Calu3 (cell line): ENCODE data around the gene CLDN10. TPM values are rescaled to one million over a fixed set of nuclear protein-coding genes. Genes with fewer than 3 reads are reported as not detected.

Experiments used
- BruUV-seq: library from RNA; stranded (reverse); fragments of 400-500 nt; replicated peaks from 2 replicates; lab custom pipeline; 2021; lab: Mats Ljungman, UMichigan
- CTCF ChIA-PET: fragments of 300-600 bp; sonication (Branson Sonifier 250); formaldehyde crosslinking; loops from one replicate; lab custom pipeline; 2022; ENCODE audit warnings: antibody characterized with exemption; lab: Charles Lee
- DNase-seq: peaks from one replicate; pipeline ENCODE4 v3.0.0; 2022
- H3K27ac Mint-ChIP-seq: one replicate; pipeline ENCODE4 v1.8.0; 2022; ENCODE audit warnings: mixed read lengths; ENCODE audit not compliant: unreplicated experiment
- H3K27me3 Mint-ChIP-seq: one replicate; pipeline ENCODE4 v1.8.0; 2022; ENCODE audit warnings: mixed read lengths; ENCODE audit not compliant: unreplicated experiment
- H3K36me3 Mint-ChIP-seq: one replicate; pipeline ENCODE4 v1.8.0; 2022; ENCODE audit warnings: mild to moderate bottlenecking, moderate library complexity, mixed read lengths; ENCODE audit not compliant: insufficient read depth, unreplicated experiment
- H3K4me1 Mint-ChIP-seq: one replicate; pipeline ENCODE4 v1.8.0; 2022; ENCODE audit warnings: mild to moderate bottlenecking, low read depth, mixed read lengths; ENCODE audit not compliant: unreplicated experiment
- H3K4me3 Mint-ChIP-seq: one replicate; pipeline ENCODE4 v1.8.0; 2022; ENCODE audit warnings: mild to moderate bottlenecking, low read depth, moderate library complexity, mixed read lengths; ENCODE audit not compliant: unreplicated experiment
- H3K9me3 Mint-ChIP-seq: one replicate; pipeline ENCODE4 v1.8.0; 2022; ENCODE audit warnings: low read depth, mixed read lengths; ENCODE audit not compliant: unreplicated experiment
- CTCF ChIP-seq: fragments of 200-600 bp; IDR thresholded peaks from one replicate; pipeline ENCODE4 v1.8.0; 2022; ENCODE audit warnings: antibody characterized with exemption; ENCODE audit not compliant: unreplicated experiment
- intact Hi-C: fragments of 100-400 bp; cut with micrococcal nuclease; formaldehyde crosslinking; loops from one replicate; pipeline ENCODE4 v1.10.0; 2022; ENCODE audit not compliant: unreplicated experiment
- total RNA-seq: library from RNA; stranded (reverse); gene quantifications from 2 replicates; pipeline ENCODE4 v1.2.3, GENCODE V29; 2022

CLDN10 gene
- total RNA-seq, 1 experiment from 2014 or later: 55.0 TPM

- CTCF ChIA-PET: interaction anchor here (0.6 to 2.3 kb wide), 4 partner anchors 9 to 78 kb away, joined by 3 to 6 read pairs (median 4); no protein-coding TSS in a partner anchor
- no peak for TF ChIP-seq CTCF
- Mint-ChIP-seq H3K9me3 (no peaks in the 10 kb centered on the region), H3K4me1 (peaks cover 16% of the 10 kb centered on the region), H3K4me3 (no peak overlapping the region), H3K27me3 (no peaks in the 10 kb centered on the region), H3K36me3 (peaks cover 4% of the 10 kb centered on the region), H3K27ac (peak overlapping the region; percentile 86)
- BruUV-seq: no TSS peak
- DNase-seq: peak; percentile 44
- intact Hi-C loops: loop anchor here (2.0 to 5.0 kb wide), 3 partner anchors 62 to 122 kb away; partner anchors contain the start of gene CLDN10
Observed at GRCh38 chr13:95614641-95615245, 62.2 kb downstream of the CLDN10 start.

GRCh38 chr13:95615539-95615938, 63.0 kb downstream of the CLDN10 start:
- Mint-ChIP-seq H3K27ac (peak overlapping the region; percentile 86), H3K4me1 (peaks cover 16% of the 10 kb centered on the region), H3K27me3 (no peaks in the 10 kb centered on the region), H3K4me3 (no peak overlapping the region), H3K9me3 (no peaks in the 10 kb centered on the region), H3K36me3 (peaks cover 4% of the 10 kb centered on the region)
- CTCF ChIA-PET: interaction anchor here (2.3 kb wide), 1 partner anchor 51 kb away, joined by 6 read pairs; no protein-coding TSS in a partner anchor
- intact Hi-C loops: loop anchor here (2.0 to 5.0 kb wide), 2 partner anchors 79 to 123 kb away; no protein-coding TSS in a partner anchor
- no peak for DNase-seq
- no TSS peak for BruUV-seq
- no peak for TF ChIP-seq CTCF

- no TSS peak for BruUV-seq
- CTCF ChIA-PET: interaction anchor here (1.0 kb wide), 1 partner anchor 41 kb away, joined by 4 read pairs; no protein-coding TSS in a partner anchor
- Mint-ChIP-seq H3K9me3 (no peaks in the 10 kb centered on the region), H3K36me3 (peaks cover 5% of the 10 kb centered on the region), H3K4me1 (peaks cover 2% of the 10 kb centered on the region), H3K27ac (no peak overlapping the region), H3K27me3 (no peaks in the 10 kb centered on the region), H3K4me3 (no peak overlapping the region)
- TF ChIP-seq CTCF: no peak
- intact Hi-C loops: loop anchor here (5.0 to 10.0 kb wide), 2 partner anchors 42 to 365 kb away; no protein-coding TSS in a partner anchor
- DNase-seq: no peak
Observed at GRCh38 chr13:95620030-95620824, 67.7 kb downstream of the CLDN10 start.

- intact Hi-C loops: loop anchor here (5.0 to 10.0 kb wide), 2 partner anchors 41 to 364 kb away; no protein-coding TSS in a partner anchor
- Mint-ChIP-seq H3K9me3 (no peaks in the 10 kb centered on the region), H3K4me3 (no peak overlapping the region), H3K27me3 (no peaks in the 10 kb centered on the region), H3K36me3 (peaks cover 5% of the 10 kb centered on the region), H3K4me1 (no peaks in the 10 kb centered on the region), H3K27ac (no peak overlapping the region)
- CTCF ChIA-PET: no interaction called here
- DNase-seq: no peak
- no TSS peak for BruUV-seq
- TF ChIP-seq CTCF: no peak
Observed at GRCh38 chr13:95620825-95621498, 68.4 kb downstream of the CLDN10 start.
